Fibroblast of the aortic adventitia (primary cell): ENCODE measurements around the gene CDHR1. TPM values are rescaled to one million over a fixed set of nuclear protein-coding genes. Genes with fewer than 3 reads are reported as not detected.
A peak's percentile ranks its signal among the peaks of the same experiment; 100 is the strongest.

Experiments
- DNase-seq: peaks from one replicate; pipeline ENCODE4 v3.0.0-alpha.2; 2010; ENCODE audit warnings: low read depth
- H3K4me3 ChIP-seq: 2 replicates; pipeline ENCODE4 v1.5.1; 2011; ENCODE audit warnings: low read depth, mild to moderate bottlenecking, control low read depth, low read length, moderate library complexity
- total RNA-seq: library from RNA; depleted of rRNA; stranded (reverse); fragments of >200 nt; gene quantifications from 2 replicates; pipeline ENCODE4 v1.2.3, GENCODE V29; 2012; ENCODE audit warnings: low replicate concordance
- TF ChIP-seq, protein P1 (sequence below): IDR thresholded peaks from 2 replicates; pipeline ENCODE4 v1.5.1; 2011; ENCODE audit warnings: mild to moderate bottlenecking, low read length, control low read depth, inconsistent platforms; ENCODE audit not compliant: insufficient read depth

The CDHR1 gene
- total RNA-seq, 1 donor = not detected

DNA sequence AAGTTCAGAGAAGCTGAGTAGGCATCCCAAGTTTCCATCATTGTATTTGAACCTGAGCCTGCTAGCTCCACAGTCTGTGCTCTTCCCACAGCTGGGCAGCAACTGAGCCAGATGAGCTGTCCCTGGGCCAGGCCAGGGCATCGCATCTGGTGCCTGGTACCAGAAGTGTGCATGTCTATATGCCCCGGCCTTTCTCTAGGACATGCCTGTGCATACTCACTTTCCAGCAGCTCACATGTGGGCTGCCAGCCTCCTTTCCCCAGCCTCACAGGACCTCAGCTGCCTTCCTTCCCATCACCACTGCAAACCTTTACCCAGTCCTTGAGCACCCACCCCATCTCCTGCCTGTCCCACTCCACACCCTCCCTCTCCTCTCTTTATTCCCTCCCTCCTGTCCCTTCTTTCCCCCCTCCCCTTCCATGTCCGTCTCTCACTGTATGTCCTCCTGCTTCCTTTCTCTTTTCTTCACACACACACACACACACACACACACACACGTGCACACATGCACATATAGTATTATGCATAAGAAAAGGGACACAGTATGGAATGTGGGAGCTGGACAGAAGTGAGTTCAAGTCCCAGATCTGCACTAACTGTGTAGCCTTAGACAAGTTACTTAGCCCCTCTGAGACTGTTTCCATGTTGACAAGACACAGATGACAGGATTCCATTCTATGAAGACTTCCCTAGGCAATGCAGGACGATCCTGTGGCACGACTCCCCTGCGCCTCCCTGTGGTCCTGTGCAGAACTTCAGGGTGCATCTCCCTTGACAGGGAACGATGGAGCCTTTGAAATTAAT is 10.9 kb downstream of the CDHR1 start:
- H3K4me3 ChIP-seq = no peak overlapping the region
- TF ChIP-seq, protein P1, sequence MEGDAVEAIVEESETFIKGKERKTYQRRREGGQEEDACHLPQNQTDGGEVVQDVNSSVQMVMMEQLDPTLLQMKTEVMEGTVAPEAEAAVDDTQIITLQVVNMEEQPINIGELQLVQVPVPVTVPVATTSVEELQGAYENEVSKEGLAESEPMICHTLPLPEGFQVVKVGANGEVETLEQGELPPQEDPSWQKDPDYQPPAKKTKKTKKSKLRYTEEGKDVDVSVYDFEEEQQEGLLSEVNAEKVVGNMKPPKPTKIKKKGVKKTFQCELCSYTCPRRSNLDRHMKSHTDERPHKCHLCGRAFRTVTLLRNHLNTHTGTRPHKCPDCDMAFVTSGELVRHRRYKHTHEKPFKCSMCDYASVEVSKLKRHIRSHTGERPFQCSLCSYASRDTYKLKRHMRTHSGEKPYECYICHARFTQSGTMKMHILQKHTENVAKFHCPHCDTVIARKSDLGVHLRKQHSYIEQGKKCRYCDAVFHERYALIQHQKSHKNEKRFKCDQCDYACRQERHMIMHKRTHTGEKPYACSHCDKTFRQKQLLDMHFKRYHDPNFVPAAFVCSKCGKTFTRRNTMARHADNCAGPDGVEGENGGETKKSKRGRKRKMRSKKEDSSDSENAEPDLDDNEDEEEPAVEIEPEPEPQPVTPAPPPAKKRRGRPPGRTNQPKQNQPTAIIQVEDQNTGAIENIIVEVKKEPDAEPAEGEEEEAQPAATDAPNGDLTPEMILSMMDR = peak; percentile 79
- peak; percentile 25 for DNase-seq

DNA sequence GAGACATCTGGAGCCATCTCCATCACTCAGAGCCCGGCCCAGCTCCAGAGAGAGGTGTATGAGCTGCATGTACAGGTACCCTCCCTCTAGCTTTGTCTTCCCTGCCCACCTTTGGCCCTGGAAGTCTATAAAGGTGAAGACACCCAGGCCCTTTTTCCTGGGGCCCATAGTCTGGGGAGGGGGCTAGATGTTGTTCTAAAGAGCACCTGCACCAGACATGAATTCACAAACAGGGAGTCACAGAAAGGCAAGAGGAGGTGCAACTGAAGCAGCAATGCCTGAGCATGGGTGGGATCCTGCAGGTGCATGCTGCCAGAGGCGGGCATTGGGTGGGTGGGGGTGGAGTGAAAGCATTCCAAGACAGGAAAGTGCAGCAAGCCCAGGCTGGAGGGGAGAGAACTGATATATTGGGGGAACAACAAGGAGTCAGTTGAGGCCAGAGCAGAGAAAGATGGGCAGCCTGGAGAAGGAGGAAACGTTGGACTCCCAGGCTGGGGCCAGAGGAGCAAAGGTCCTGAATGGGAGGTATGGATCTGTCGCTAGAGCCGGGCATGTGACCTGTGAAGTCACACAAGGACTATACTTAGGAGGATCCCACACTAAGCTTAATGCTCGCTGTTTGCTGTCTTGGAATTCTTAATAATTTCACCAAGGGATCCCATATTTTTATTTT is 11.7 kb downstream of the CDHR1 start:
- DNase-seq = no peak
- TF ChIP-seq, protein P1 = no peak
- H3K4me3 ChIP-seq = no peak overlapping the region

DNA sequence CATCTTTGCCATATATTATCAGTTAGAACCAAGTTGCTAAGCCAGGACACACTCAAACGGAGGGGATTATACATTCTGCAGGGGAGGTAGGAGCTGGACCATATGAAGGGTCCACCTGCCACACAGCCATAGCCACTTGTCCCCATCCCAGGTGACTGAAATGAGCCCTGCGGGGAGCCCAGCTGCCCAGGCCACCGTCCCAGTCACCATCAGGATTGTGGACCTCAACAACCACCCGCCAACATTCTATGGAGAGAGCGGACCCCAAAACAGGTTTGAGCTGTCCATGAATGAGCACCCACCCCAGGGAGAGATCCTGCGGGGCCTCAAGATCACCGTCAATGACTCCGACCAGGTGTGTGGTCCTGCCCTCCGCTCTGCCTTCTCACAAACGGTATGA is 13.7 kb downstream of the CDHR1 start:
- TF ChIP-seq, protein P1 = no peak
- no peak for DNase-seq
- no peak overlapping the region for H3K4me3 ChIP-seq

GRCh38 chr10:84211566-84211965 is 17.2 kb downstream of the CDHR1 start:
- DNase-seq = no peak
- TF ChIP-seq, protein P1 = no peak
- H3K4me3 ChIP-seq = no peak overlapping the region

DNA sequence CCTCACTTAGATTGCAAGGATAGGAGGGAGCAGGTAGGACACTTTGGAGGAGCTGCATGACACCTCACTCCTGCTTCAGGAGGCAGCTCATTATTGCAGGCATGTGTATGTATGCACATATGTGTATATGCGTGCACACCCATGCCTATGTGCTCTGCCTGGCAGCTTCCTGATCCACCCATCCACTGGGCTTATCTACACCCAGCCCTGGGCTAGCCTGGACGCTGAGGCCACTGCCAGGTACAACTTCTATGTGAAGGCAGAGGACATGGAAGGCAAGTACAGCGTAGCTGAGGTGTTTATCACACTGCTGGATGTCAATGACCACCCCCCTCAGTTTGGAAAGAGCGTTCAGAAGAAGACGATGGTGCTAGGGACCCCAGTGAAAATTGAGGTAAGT is 17.7 kb downstream of the CDHR1 start:
- TF ChIP-seq, protein P1 = no peak
- no peak overlapping the region for H3K4me3 ChIP-seq
- no peak for DNase-seq

- TF ChIP-seq, protein P1 = no peak
- no peak for DNase-seq
- no peak overlapping the region for H3K4me3 ChIP-seq
Measured at GRCh38 chr10:84213076-84213475, 18.7 kb downstream of the CDHR1 start.
